CD4-positive, CD25-positive, alpha-beta regulatory T cell (primary cell): Measurements from ENCODE around the gene LIPK. TPM values are rescaled to one million over a fixed set of nuclear protein-coding genes. Genes with fewer than 3 reads are reported as not detected.
"Not testable (repeated sequence)": the region's sequence is repeated elsewhere in the genome, so short reads cannot be mapped to it uniquely, and the experiment has no call there.

Experiments used
- ATAC-seq, 2 donors: fragments of 150-1000 bp; cut with Tn5 transposase; one replicate each; pipeline ENCODE4 v1.10.0; 2021; ENCODE audit warnings: low read depth in 2 of 2, moderate number of reproducible peaks in 2 of 2, moderate library complexity in 1 of 2
- DNase-seq, 3 donors: peaks; one replicate each; pipeline versions ENCODE4 v3.0.0 to v3.0.0-alpha.2; 2012 to 2022; ENCODE audit warnings: mixed read lengths in 1 of 3
- H3K27ac ChIP-seq: one replicate; pipeline ENCODE4 v1.7.0; 2013; ENCODE audit warnings: mild to moderate bottlenecking, low read length; ENCODE audit not compliant: insufficient read depth, poor library complexity, severe bottlenecking
- H3K27me3 ChIP-seq: one replicate; pipeline ENCODE4 v1.7.0; 2013; ENCODE audit warnings: low read length; ENCODE audit not compliant: control insufficient read depth, insufficient read depth
- H3K36me3 ChIP-seq: one replicate; pipeline ENCODE4 v1.7.0; 2013; ENCODE audit warnings: mild to moderate bottlenecking, low read length, moderate library complexity; ENCODE audit not compliant: control insufficient read depth, insufficient read depth
- H3K4me1 ChIP-seq: 2 replicates; pipeline ENCODE4 v1.7.0; 2013; ENCODE audit warnings: mild to moderate bottlenecking, low read length; ENCODE audit not compliant: insufficient read depth, control insufficient read depth, poor library complexity, severe bottlenecking
- H3K4me3 ChIP-seq: one replicate; pipeline ENCODE4 v1.7.0; 2013; ENCODE audit warnings: low read depth, mild to moderate bottlenecking, low read length, moderate library complexity
- H3K9me3 ChIP-seq, 2 experiments: 1 replicate in 1 of 2; 2 replicates in 1 of 2; pipeline ENCODE4 v1.7.0; 2013; ENCODE audit warnings: low read length in 2 of 2, mild to moderate bottlenecking in 1 of 2, moderate library complexity in 1 of 2; ENCODE audit not compliant: control insufficient read depth in 2 of 2
- H3K27ac Mint-ChIP-seq, 3 donors: one replicate each; pipeline ENCODE4 v1.8.0; 2020 to 2022; ENCODE audit warnings: mild to moderate bottlenecking in 3 of 3, mixed read lengths in 3 of 3, moderate library complexity in 2 of 3
- H3K27me3 Mint-ChIP-seq: one replicate; pipeline ENCODE4 v1.8.0; 2022; ENCODE audit warnings: mild to moderate bottlenecking, mixed read lengths
- H3K36me3 Mint-ChIP-seq: one replicate; pipeline ENCODE4 v1.8.0; 2020; ENCODE audit warnings: mixed read lengths
- H3K4me1 Mint-ChIP-seq, 4 donors: one replicate each; pipeline ENCODE4 v1.8.0; 2020 to 2022; ENCODE audit warnings: mixed read lengths in 4 of 4, mild to moderate bottlenecking in 1 of 4
- H3K4me3 Mint-ChIP-seq, 4 donors: one replicate each; pipeline ENCODE4 v1.8.0; 2020 to 2022; ENCODE audit warnings: mild to moderate bottlenecking in 4 of 4, mixed read lengths in 4 of 4, moderate library complexity in 3 of 4
- H3K9me3 Mint-ChIP-seq, 7 donors: one replicate each; pipeline ENCODE4 v1.8.0; 2020 to 2022; ENCODE audit warnings: mixed read lengths in 7 of 7, mild to moderate bottlenecking in 3 of 7, moderate library complexity in 2 of 7
- polyA plus RNA-seq, 4 donors: library from polyadenylated mRNA; unstranded; fragments of 300-500 nt; fragmentation: Illumina TruSeq; gene quantifications; one replicate each; pipeline ENCODE4 v1.2.3, GENCODE V29; 2021
- total RNA-seq: library from RNA; stranded (reverse); gene quantifications from one replicate; pipeline ENCODE4 v1.2.3, GENCODE V29; 2022

The LIPK gene
- total and polyA plus RNA-seq, 5 donors from 2014 or later: not detected

- Histone ChIP-seq H3K4me1 (no peaks in the 10 kb centered on the region), H3K9me3 (no peaks in the 10 kb centered on the region), H3K27ac (no peak overlapping the region), H3K27me3 (peaks cover 4% of the 10 kb centered on the region), H3K36me3 (no peaks in the 10 kb centered on the region), H3K4me3 (no peak overlapping the region)
- H3K9me3 Mint-ChIP-seq: no peaks in the 10 kb centered on the region
- H3K27ac Mint-ChIP-seq: no peak overlapping the region
- no peaks in the 10 kb centered on the region for H3K36me3 Mint-ChIP-seq
- no peak overlapping the region for H3K4me3 Mint-ChIP-seq
- no peak for DNase-seq
- peaks cover 44% of the 10 kb centered on the region for H3K27me3 Mint-ChIP-seq
- ATAC-seq: no peak
- no peaks in the 10 kb centered on the region for H3K4me1 Mint-ChIP-seq
Observed at GRCh38 chr10:88689366-88689765, 16.7 kb upstream of the LIPK start.

- Mint-ChIP-seq H3K4me1 (no peaks in the 10 kb centered on the region), H3K27me3 (peaks cover 31% of the 10 kb centered on the region), H3K27ac (peak overlapping the region in 1 of 3 donors; percentile 11), H3K9me3 (no peaks in the 10 kb centered on the region), H3K4me3 (no peak overlapping the region), H3K36me3 (no peaks in the 10 kb centered on the region)
- no peak overlapping the region for H3K4me3 ChIP-seq
- no peaks in the 10 kb centered on the region for H3K9me3 ChIP-seq
- H3K27ac ChIP-seq: no peak overlapping the region
- ATAC-seq (no peak), DNase-seq (no peak)
- H3K4me1 ChIP-seq: no peaks in the 10 kb centered on the region
- H3K36me3 ChIP-seq: no peaks in the 10 kb centered on the region
- H3K27me3 ChIP-seq: peaks cover 4% of the 10 kb centered on the region
Observed at GRCh38 chr10:88693392-88694020, 12.5 kb upstream of the LIPK start.

- Histone ChIP-seq H3K9me3 (no peaks in the 10 kb centered on the region), H3K27me3 (peaks cover 4% of the 10 kb centered on the region), H3K36me3 (no peaks in the 10 kb centered on the region), H3K4me1 (no peaks in the 10 kb centered on the region), H3K4me3 (no peak overlapping the region), H3K27ac (no peak overlapping the region)
- no peak overlapping the region for H3K4me3 Mint-ChIP-seq
- no peaks in the 10 kb centered on the region for H3K36me3 Mint-ChIP-seq
- H3K4me1 Mint-ChIP-seq: no peaks in the 10 kb centered on the region
- H3K27ac Mint-ChIP-seq: peak overlapping the region in 1 of 3 donors; percentile 20
- H3K9me3 Mint-ChIP-seq: no peaks in the 10 kb centered on the region
- peaks cover 29% of the 10 kb centered on the region for H3K27me3 Mint-ChIP-seq
- peak in 1 of 3 donors; percentile 4 for DNase-seq
- ATAC-seq: no peak
Observed at GRCh38 chr10:88702848-88703597, 3.0 kb upstream of the LIPK start.

- Mint-ChIP-seq H3K27ac (no peak overlapping the region), H3K4me3 (no peak overlapping the region), H3K4me1 (no peaks in the 10 kb centered on the region), H3K27me3 (peaks cover 25% of the 10 kb centered on the region), H3K36me3 (no peaks in the 10 kb centered on the region), H3K9me3 (no peaks in the 10 kb centered on the region)
- Histone ChIP-seq H3K36me3 (no peaks in the 10 kb centered on the region), H3K27me3 (peaks cover 6% of the 10 kb centered on the region), H3K4me1 (no peaks in the 10 kb centered on the region), H3K27ac (no peak overlapping the region), H3K4me3 (no peak overlapping the region), H3K9me3 (no peaks in the 10 kb centered on the region)
- ATAC-seq: no peak
- no peak for DNase-seq
Observed at GRCh38 chr10:88707429-88708155, 1.5 kb downstream of the LIPK start.

GRCh38 chr10:88709361-88709760, 3.3 kb downstream of the LIPK start:
- peaks cover 30% of the 10 kb centered on the region for H3K27me3 Mint-ChIP-seq
- not testable (repeated sequence) for H3K36me3 Mint-ChIP-seq, H3K27ac Mint-ChIP-seq, H3K27ac ChIP-seq, H3K4me1 Mint-ChIP-seq, H3K4me3 Mint-ChIP-seq, H3K4me1 ChIP-seq, H3K4me3 ChIP-seq, H3K36me3 ChIP-seq, H3K9me3 ChIP-seq, H3K9me3 Mint-ChIP-seq, DNase-seq, ATAC-seq, H3K27me3 ChIP-seq

GRCh38 chr10:88715517-88715916, 9.5 kb downstream of the LIPK start:
- Histone ChIP-seq H3K9me3 (no peaks in the 10 kb centered on the region), H3K27ac (no peak overlapping the region), H3K4me1 (no peaks in the 10 kb centered on the region), H3K27me3 (peaks cover 7% of the 10 kb centered on the region), H3K36me3 (no peaks in the 10 kb centered on the region), H3K4me3 (no peak overlapping the region)
- DNase-seq (no peak), ATAC-seq (no peak)
- Mint-ChIP-seq H3K27me3 (peaks cover 37% of the 10 kb centered on the region), H3K27ac (no peak overlapping the region), H3K9me3 (peaks cover 0 to 2% (median 0%) of the 10 kb centered on the region in 7 donors), H3K36me3 (no peaks in the 10 kb centered on the region), H3K4me3 (no peak overlapping the region), H3K4me1 (no peaks in the 10 kb centered on the region)

- H3K4me3 ChIP-seq: no peak overlapping the region
- H3K9me3 Mint-ChIP-seq: peaks cover 0 to 2% (median 0%) of the 10 kb centered on the region in 7 donors
- H3K36me3 ChIP-seq: no peaks in the 10 kb centered on the region
- no peaks in the 10 kb centered on the region for H3K9me3 ChIP-seq
- peaks cover 0 to 2% (median 0%) of the 10 kb centered on the region in 4 donors for H3K4me1 Mint-ChIP-seq
- no peak overlapping the region for H3K27ac ChIP-seq
- peaks cover 29% of the 10 kb centered on the region for H3K27me3 Mint-ChIP-seq
- DNase-seq: no peak
- no peak overlapping the region for H3K27ac Mint-ChIP-seq
- no peak for ATAC-seq
- peaks cover 13% of the 10 kb centered on the region for H3K27me3 ChIP-seq
- H3K4me1 ChIP-seq: no peaks in the 10 kb centered on the region
- H3K36me3 Mint-ChIP-seq: no peaks in the 10 kb centered on the region
- no peak overlapping the region for H3K4me3 Mint-ChIP-seq
Observed at GRCh38 chr10:88721392-88721791, 15.3 kb downstream of the LIPK start.
